K562 (cell line): ENCODE data around the gene CC2D2B. TPM values are rescaled to one million over a fixed set of nuclear protein-coding genes. Genes with fewer than 3 reads are reported as not detected.

ENCODE experiments used
- ATF3 ChIP-seq, 2 experiments: fragments of 450-650 bp in 1 of 2; sonication (generic) in 1 of 2; formaldehyde crosslinking in 1 of 2; IDR thresholded peaks in 1 of 2; conservative IDR thresholded peaks in 1 of 2; 2 replicates each; pipeline versions ENCODE4 v1.6.1 to v1.8.1; 2016 to 2023; ENCODE audit warnings: mild to moderate bottlenecking in 2 of 2, moderate library complexity in 2 of 2, inconsistent platforms in 1 of 2, missing genetic modification reagents in 1 of 2
- ATF4 ChIP-seq: fragments of 450-650 bp; formaldehyde crosslinking; IDR thresholded peaks from 2 replicates; pipeline ENCODE4 v1.4.0; 2022; ENCODE audit warnings: mild to moderate bottlenecking, moderate library complexity
- BRF1 ChIP-seq: IDR thresholded peaks from 3 replicates; pipeline ENCODE4 v1.6.1; 2011; ENCODE audit warnings: borderline replicate concordance, mild to moderate bottlenecking; ENCODE audit not compliant: insufficient read length; ENCODE audit errors: extremely low read depth
- CBFA2T2 ChIP-seq: fragments of 450-650 bp; conservative IDR thresholded peaks from 2 replicates; pipeline ENCODE4 v1.6.1; 2017; ENCODE audit warnings: mild to moderate bottlenecking
- E2F8 ChIP-seq: fragments of 450-650 bp; IDR thresholded peaks from 2 replicates; pipeline ENCODE4 v1.7.1; 2018; ENCODE audit warnings: mild to moderate bottlenecking, low read depth; ENCODE audit not compliant: partially characterized antibody
- ETV5 ChIP-seq: sonication (generic); formaldehyde crosslinking; IDR thresholded peaks from 2 replicates; pipeline ENCODE4 v1.4.0; 2020; ENCODE audit warnings: low read depth, mild to moderate bottlenecking, missing genetic modification reagents
- GATAD2A ChIP-seq: fragments of 450-650 bp; IDR thresholded peaks from 2 replicates; pipeline ENCODE4 v1.6.1; 2017
- HNRNPUL1 ChIP-seq: fragments of 200-400 bp; formaldehyde crosslinking; IDR thresholded peaks from 2 replicates; pipeline ENCODE4 v1.6.1; 2017; ENCODE audit warnings: low read length
- MCM5 ChIP-seq: fragments of 450-650 bp; IDR thresholded peaks from 2 replicates; pipeline ENCODE4 v1.6.1; 2016; ENCODE audit warnings: low read depth
- MCM7 ChIP-seq, 2 experiments: fragments of 450-650 bp; IDR thresholded peaks; 2 replicates each; pipeline ENCODE4 v1.6.1; 2016 to 2018
- MLX ChIP-seq, 2 experiments: fragments of 450-650 bp in 1 of 2; sonication (generic) in 1 of 2; formaldehyde crosslinking; conservative IDR thresholded peaks; 2 replicates each; pipeline versions ENCODE4 v1.4.0 to v1.8.1; 2020 to 2022; ENCODE audit warnings: mild to moderate bottlenecking in 1 of 2, missing genetic modification reagents in 1 of 2
- RCOR1 ChIP-seq, 2 experiments: IDR thresholded peaks; 2 replicates each; pipeline ENCODE4 v1.6.1; 2012; ENCODE audit warnings: low read depth in 2 of 2, low read length in 2 of 2, borderline replicate concordance in 1 of 2, improper control_type of control experiment in 1 of 2
- RNF2 ChIP-seq: sonication (generic); IDR thresholded peaks from 2 replicates; pipeline ENCODE4 v1.6.1; 2016
- SPI1 ChIP-seq: IDR thresholded peaks from 2 replicates; pipeline ENCODE4 v1.6.1; 2011; ENCODE audit warnings: low read depth, low read length, control low read depth, borderline replicate concordance
- USF1 ChIP-seq: sonication (generic); formaldehyde crosslinking; IDR thresholded peaks from 2 replicates; pipeline ENCODE4 v1.9.0; 2022; ENCODE audit warnings: mild to moderate bottlenecking, missing genetic modification reagents
- ZKSCAN3 ChIP-seq: fragments of 250-450 bp; sonication (Bioruptor Pico); IDR thresholded peaks from 2 replicates; pipeline ENCODE4 v1.4.0; 2020
- ZNF12 ChIP-seq: sonication (generic); formaldehyde crosslinking; IDR thresholded peaks from 2 replicates; pipeline ENCODE4 v1.4.0; 2020; ENCODE audit warnings: mild to moderate bottlenecking, missing genetic modification reagents
- ZNF518B ChIP-seq: fragments of 250-450 bp; sonication (Bioruptor Pico); IDR thresholded peaks from 2 replicates; pipeline ENCODE4 v1.5.0; 2021; ENCODE audit warnings: mild to moderate bottlenecking, moderate library complexity
- polyA plus RNA-seq, 8 experiments: library from polyadenylated mRNA; depleted of rRNA in 4 of 8; stranded (reverse) in 5 of 8; unstranded in 3 of 8; fragments of >200 nt; fragmentation: Nextera tagmentation in 2 of 8; fragmentation: Illumina TruSeq in 1 of 8; extraction: Ambion mirVana in 2 of 8; extraction: Trizol in 1 of 8; gene quantifications; 2 replicates each; pipeline versions ENCODE4 v1.2.1 to v1.2.3, GENCODE V29; 2011 to 2014; ENCODE audit warnings: inconsistent platforms in 1 of 8, missing spikeins in 1 of 8
- total RNA-seq, 7 experiments: library from RNA; depleted of rRNA in 6 of 7; stranded (reverse); fragments of >200 nt in 6 of 7; fragmentation: Illumina TruSeq in 2 of 7; extraction: Trizol in 2 of 7; gene quantifications; 2 replicates each; pipeline versions ENCODE4 v1.2.1 to v1.2.3, GENCODE V29; 2011 to 2021; ENCODE audit warnings: low replicate concordance in 1 of 7

Gene CC2D2B
- total and polyA plus RNA-seq, 9 of the 15 experiments (the other 6 are each of a cell fraction or from before 2014, with no cell fraction given): 0.10 to 0.34 (median 0.20) TPM; not detected in 5

- TF ChIP-seq E2F8 (no peak), RNF2 (no peak), BRF1 (no peak), GATAD2A (no peak), RCOR1 (IDR thresholded peaks at IDR 0.05; ENCODE audit: borderline replicate concordance in 1 of 2, low read depth in 2 of 2, low read length in 2 of 2) (peak in 1 of 2 experiments; percentile 61; a peak in 1 of 4 replicates), ATF3 (IDR thresholded peaks at IDR 0.05) (no peak), ATF3 (CRISPR knock-in tag; conservative IDR thresholded peaks at IDR 0.05) (no peak), HNRNPUL1 (no peak), ZKSCAN3 (CRISPR knock-in tag) (no peak), MCM5 (no peak), USF1 (CRISPR knock-in tag) (no peak), MCM7 (IDR thresholded peaks at IDR 0.05) (no peak), ZNF518B (CRISPR knock-in tag) (no peak), MLX (CRISPR knock-in tag; conservative IDR thresholded peaks at IDR 0.05) (no peak), ZNF12 (CRISPR knock-in tag) (no peak), ETV5 (no peak), SPI1 (peak; percentile 69; the same call in 1 of the 2 replicates), CBFA2T2 (peak; percentile 64), ATF4 (CRISPR knock-in tag) (no peak)
Observed at GRCh38 chr10:96072674-96073073, 164.9 kb downstream of the CC2D2B start (continued).
